HL-60 (cell line): Measurements from ENCODE around the gene CXCL9.
"Not testable (repeated sequence)": the region's sequence is repeated elsewhere in the genome, so short reads cannot be mapped to it uniquely, and the experiment has no call there.

Source experiments
- DNase-seq, 2 experiments: peaks; one replicate each; pipeline ENCODE4 v3.0.0-alpha.2; 2010 to 2020; ENCODE audit warnings: low read depth in 1 of 2, low spot score in 1 of 2
- H3K27ac ChIP-seq: fragments of 250-450 bp; sonication (Bioruptor Pico); replicated peaks from 2 replicates; pipeline ENCODE4 v1.5.1; 2020; ENCODE audit warnings: mild to moderate bottlenecking, moderate library complexity
- H3K27me3 ChIP-seq: fragments of 250-450 bp; sonication (Bioruptor Pico); 2 replicates; pipeline ENCODE4 v1.5.1; 2021; ENCODE audit warnings: mild to moderate bottlenecking, moderate library complexity; ENCODE audit not compliant: insufficient read depth, poor library complexity, severe bottlenecking
- H3K4me3 ChIP-seq: replicated peaks from 2 replicates; pipeline ENCODE4 v1.5.1; 2011; ENCODE audit warnings: mild to moderate bottlenecking, control low read depth, low read length; ENCODE audit not compliant: insufficient read depth
- CTCF ChIP-seq: IDR thresholded peaks from one replicate; pipeline ENCODE4 v1.5.1; 2011; ENCODE audit warnings: low read length, control low read depth, inconsistent platforms; ENCODE audit not compliant: insufficient read depth
- GABPA ChIP-seq: IDR thresholded peaks from 2 replicates; pipeline ENCODE4 v1.6.1; 2012; ENCODE audit warnings: low read depth
- POLR2AphosphoS5 ChIP-seq: IDR thresholded peaks from 2 replicates; pipeline ENCODE4 v1.6.1; 2012; ENCODE audit warnings: low read depth
- REST ChIP-seq: IDR thresholded peaks from 2 replicates; pipeline ENCODE4 v1.6.1; 2012; ENCODE audit warnings: low read depth; ENCODE audit not compliant: insufficient replicate concordance
- SPI1 ChIP-seq: IDR thresholded peaks from 2 replicates; pipeline ENCODE4 v1.6.1; 2012; ENCODE audit warnings: low read depth, mild to moderate bottlenecking, borderline replicate concordance

The CXCL9 gene

GRCh38 chr4:76000279-76000678, 7.0 kb downstream of the CXCL9 start:
- Histone ChIP-seq H3K27me3 (no peaks in the 10 kb centered on the region), H3K27ac (no peak overlapping the region), H3K4me3 (no peak overlapping the region)
- no peak for TF ChIP-seq SPI1
- no peak for TF ChIP-seq POLR2AphosphoS5
- no peak for TF ChIP-seq REST
- TF ChIP-seq CTCF = no peak
- TF ChIP-seq GABPA = no peak
- no peak for DNase-seq

GRCh38 chr4:75998525-75999147, 8.7 kb downstream of the CXCL9 start:
- not testable (repeated sequence) for H3K27me3 ChIP-seq, DNase-seq, H3K4me3 ChIP-seq

GRCh38 chr4:75997946-75998345, 9.4 kb downstream of the CXCL9 start:
- H3K27ac ChIP-seq = no peak overlapping the region
- H3K4me3 ChIP-seq = no peak overlapping the region
- no peaks in the 10 kb centered on the region for H3K27me3 ChIP-seq
- no peak for DNase-seq
- TF ChIP-seq REST (no peak), POLR2AphosphoS5 (no peak), GABPA (no peak), CTCF (no peak), SPI1 (no peak)

More at GRCh38 chr4:75998525-75999147, 8.7 kb downstream of the CXCL9 start:
- H3K27ac ChIP-seq = not testable (repeated sequence)

- no peak for TF ChIP-seq SPI1
- TF ChIP-seq POLR2AphosphoS5 = no peak
- no peak for TF ChIP-seq CTCF
- no peak for TF ChIP-seq REST
- no peak for TF ChIP-seq GABPA
- H3K27me3 ChIP-seq = no peaks in the 10 kb centered on the region
- no peak for DNase-seq
- H3K4me3 ChIP-seq = no peak overlapping the region
- no peak overlapping the region for H3K27ac ChIP-seq
Measured at GRCh38 chr4:75997081-75997480, 10.2 kb downstream of the CXCL9 start.
